Sciatic nerve (tissue), 2 donors: ENCODE data around the gene SLC5A4. TPM values are rescaled to one million over a fixed set of nuclear protein-coding genes. Genes with fewer than 3 reads are reported as not detected.

Experiments
- ATAC-seq: fragments of 200-7000 bp; cut with Tn5 transposase; one replicate; pipeline ENCODE4 v1.9.1; 2020; ENCODE audit warnings: mild to moderate bottlenecking, moderate library complexity
- DNase-seq: peaks from one replicate; pipeline ENCODE4 v3.0.0-alpha.2; 2020; ENCODE audit warnings: low spot score
- intact Hi-C: fragments of 100-400 bp; cut with DNase I; formaldehyde crosslinking; loops from one replicate; pipeline ENCODE4 v1.14.2; 2022
- total RNA-seq: library from RNA; stranded (reverse); fragmentation: NEBNext Ultra II Directional; extraction: Animal tissue kit (Norgen Biotek cat#: 25700); gene quantifications from one replicate; pipeline ENCODE4 v1.2.1, GENCODE V29; 2021
- donor health status: DM: no; HTN: no; CAD: no.
- donor health status: DM: no; HTN: no; CAD: no.

The SLC5A4 gene
- total RNA-seq, 1 donor from 2014 or later = 1.1 TPM

GRCh38 chr22:32240461-32240860 lies 14.7 kb downstream of the SLC5A4 start:
- no peak for DNase-seq
- ATAC-seq = no peak
- intact Hi-C loops = no loop called here

- DNase-seq (no peak), ATAC-seq (no peak)
- intact Hi-C loops = no loop called here
Measured at GRCh38 chr22:32237906-32238305, 17.2 kb downstream of the SLC5A4 start.

- ATAC-seq (no peak), DNase-seq (no peak)
- intact Hi-C loops = no loop called here
Measured at GRCh38 chr22:32236970-32237369, 18.2 kb downstream of the SLC5A4 start.

GRCh38 chr22:32233091-32233490 lies 22.1 kb downstream of the SLC5A4 start:
- no peak for DNase-seq
- intact Hi-C loops = no loop called here
- no peak for ATAC-seq

GRCh38 chr22:32232191-32232830 lies 22.8 kb downstream of the SLC5A4 start:
- DNase-seq = no peak
- intact Hi-C loops = no loop called here
- no peak for ATAC-seq

GRCh38 chr22:32226326-32227104 lies 28.6 kb downstream of the SLC5A4 start:
- no peak for ATAC-seq
- DNase-seq = no peak
- intact Hi-C loops = no loop called here

- no peak for ATAC-seq
Measured at GRCh38 chr22:32222991-32223390, 32.2 kb downstream of the SLC5A4 start.

GRCh38 chr22:32219026-32219425 lies 36.1 kb downstream of the SLC5A4 start:
- DNase-seq = no peak
- intact Hi-C loops = no loop called here
- no peak for ATAC-seq

More at GRCh38 chr22:32222991-32223390, 32.2 kb downstream of the SLC5A4 start:
- intact Hi-C loops = no loop called here
- DNase-seq = no peak

GRCh38 chr22:32218470-32218869 lies 36.7 kb downstream of the SLC5A4 start:
- no peak for ATAC-seq
- DNase-seq = no peak
- intact Hi-C loops = no loop called here

- DNase-seq = no peak
- intact Hi-C loops = no loop called here
- no peak for ATAC-seq
Measured at GRCh38 chr22:32217465-32217864, 37.7 kb downstream of the SLC5A4 start.

- DNase-seq (no peak), ATAC-seq (no peak)
- intact Hi-C loops = no loop called here
Measured at GRCh38 chr22:32216911-32217310, 38.2 kb downstream of the SLC5A4 start.

- ATAC-seq = no peak
- intact Hi-C loops = no loop called here
- no peak for DNase-seq
Measured at GRCh38 chr22:32211011-32211410, 44.1 kb downstream of the SLC5A4 start.

GRCh38 chr22:32208681-32209080 lies 46.5 kb downstream of the SLC5A4 start:
- intact Hi-C loops = no loop called here
- ATAC-seq (no peak), DNase-seq (no peak)

GRCh38 chr22:32207971-32208480 lies 47.1 kb downstream of the SLC5A4 start:
- ATAC-seq = no peak
- DNase-seq = no peak
- intact Hi-C loops = no loop called here

GRCh38 chr22:32206774-32207758 lies 48.1 kb downstream of the SLC5A4 start:
- intact Hi-C loops = no loop called here
- ATAC-seq = no peak
- no peak for DNase-seq

GRCh38 chr22:32205974-32206773 lies 49.0 kb downstream of the SLC5A4 start:
- intact Hi-C loops = no loop called here
- ATAC-seq = no peak
- no peak for DNase-seq

- ATAC-seq (peak; percentile 44), DNase-seq (no peak)
- intact Hi-C loops = no loop called here
Measured at GRCh38 chr22:32204856-32205722, 50.1 kb downstream of the SLC5A4 start, which contains the start of gene RFPL2. RFPL2 (minus strand) TSS chr22:32205073; CDS start chr22:32202451, 2,622 bp downstream.
